ENCODE data around the gene KRABD2.

Gene KRABD2

DNA sequence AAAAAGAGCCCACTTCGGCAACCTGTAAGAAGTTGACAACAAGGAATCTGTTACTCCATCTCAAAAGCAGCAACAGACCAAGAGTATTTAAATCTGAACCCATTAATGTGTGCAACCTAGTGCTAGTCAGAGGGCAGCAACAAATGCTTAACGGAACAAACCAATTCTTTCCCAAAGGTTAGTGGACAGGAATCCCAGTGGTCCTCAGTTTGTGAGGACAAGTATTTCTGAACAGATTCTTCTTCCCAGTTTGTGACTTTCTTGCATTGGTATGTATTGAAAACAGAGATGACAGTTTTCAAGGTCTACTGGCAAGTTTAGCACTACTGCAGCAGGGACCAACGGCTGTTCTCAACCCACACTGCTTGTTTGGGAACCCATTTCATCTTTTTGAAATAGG is 3.5 kb upstream of the KRABD2 start:
- TF ChIP-seq, protein P1, sequence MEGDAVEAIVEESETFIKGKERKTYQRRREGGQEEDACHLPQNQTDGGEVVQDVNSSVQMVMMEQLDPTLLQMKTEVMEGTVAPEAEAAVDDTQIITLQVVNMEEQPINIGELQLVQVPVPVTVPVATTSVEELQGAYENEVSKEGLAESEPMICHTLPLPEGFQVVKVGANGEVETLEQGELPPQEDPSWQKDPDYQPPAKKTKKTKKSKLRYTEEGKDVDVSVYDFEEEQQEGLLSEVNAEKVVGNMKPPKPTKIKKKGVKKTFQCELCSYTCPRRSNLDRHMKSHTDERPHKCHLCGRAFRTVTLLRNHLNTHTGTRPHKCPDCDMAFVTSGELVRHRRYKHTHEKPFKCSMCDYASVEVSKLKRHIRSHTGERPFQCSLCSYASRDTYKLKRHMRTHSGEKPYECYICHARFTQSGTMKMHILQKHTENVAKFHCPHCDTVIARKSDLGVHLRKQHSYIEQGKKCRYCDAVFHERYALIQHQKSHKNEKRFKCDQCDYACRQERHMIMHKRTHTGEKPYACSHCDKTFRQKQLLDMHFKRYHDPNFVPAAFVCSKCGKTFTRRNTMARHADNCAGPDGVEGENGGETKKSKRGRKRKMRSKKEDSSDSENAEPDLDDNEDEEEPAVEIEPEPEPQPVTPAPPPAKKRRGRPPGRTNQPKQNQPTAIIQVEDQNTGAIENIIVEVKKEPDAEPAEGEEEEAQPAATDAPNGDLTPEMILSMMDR (IDR thresholded peaks at IDR 0.05; ENCODE audit: low read depth): no peak

DNA sequence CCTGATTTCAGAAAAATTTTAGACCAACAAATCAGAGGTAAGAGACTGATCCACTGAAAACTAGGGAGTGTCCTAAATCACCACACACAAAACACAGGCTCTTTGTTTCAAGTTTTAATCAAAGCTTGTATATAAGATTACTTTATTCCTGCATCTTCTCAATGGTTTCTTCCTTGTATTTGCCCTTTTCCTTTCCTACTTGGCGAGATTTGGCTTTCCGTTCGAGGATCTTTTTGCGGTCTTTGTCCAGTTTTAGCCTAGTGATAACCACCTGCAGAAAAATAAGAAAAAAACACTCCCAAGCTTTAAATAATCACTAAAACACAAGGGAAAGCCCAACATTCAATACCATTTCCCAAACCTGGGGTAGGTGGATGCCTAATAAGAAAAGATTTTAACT is 918 bp upstream of the KRABD2 start:
- TF ChIP-seq, protein P1 (IDR thresholded peaks at IDR 0.05; ENCODE audit: low read depth): no peak

DNA sequence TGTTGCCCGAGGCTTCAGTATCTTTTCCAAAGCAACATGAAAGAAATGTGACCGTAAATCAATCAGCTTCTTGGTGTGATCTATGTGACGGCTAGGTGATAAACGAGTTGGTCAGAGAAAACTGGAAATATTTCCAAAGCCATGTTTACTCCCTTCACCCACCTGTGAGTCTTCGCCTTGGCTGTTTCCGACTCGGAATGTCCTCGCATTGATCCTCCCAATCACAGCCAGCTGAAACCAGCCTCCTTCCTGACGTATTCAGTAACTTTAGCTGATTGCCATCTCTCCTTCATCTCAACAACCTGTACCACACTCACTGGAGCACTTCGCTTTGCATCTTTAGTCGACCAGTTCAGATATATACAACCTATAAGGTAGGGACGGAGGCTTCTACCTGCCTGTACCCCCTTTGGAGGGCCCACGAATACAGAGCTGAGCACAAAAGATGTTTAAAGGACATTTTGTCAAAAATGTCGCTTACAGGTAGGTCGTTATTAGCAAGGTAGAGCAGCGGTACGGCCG is 705 bp downstream of the KRABD2 start:
- TF ChIP-seq, protein P1 (IDR thresholded peaks at IDR 0.05; ENCODE audit: low read depth): no peak

DNA sequence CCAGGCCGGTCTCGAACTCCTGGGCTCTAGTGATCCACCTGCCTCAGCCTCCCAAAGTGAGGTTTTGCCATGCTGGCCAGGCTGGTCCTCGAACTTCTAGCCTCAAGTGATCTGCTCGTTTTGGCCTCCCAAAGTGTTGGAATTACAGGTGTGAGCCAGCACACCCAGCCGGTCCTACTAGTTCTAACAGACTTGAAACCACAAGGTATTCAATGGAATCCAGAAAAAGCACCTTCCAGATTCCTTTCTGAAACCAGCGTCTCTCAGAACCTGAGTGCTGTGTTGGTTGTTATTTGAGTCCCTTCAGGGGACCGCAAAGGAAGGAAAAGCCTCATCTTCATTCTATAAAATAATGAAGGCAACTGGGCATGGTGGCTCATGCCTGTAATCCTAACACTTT is 4.1 kb downstream of the KRABD2 start:
- TF ChIP-seq, protein P1 (IDR thresholded peaks at IDR 0.05; ENCODE audit: low read depth): no peak

DNA sequence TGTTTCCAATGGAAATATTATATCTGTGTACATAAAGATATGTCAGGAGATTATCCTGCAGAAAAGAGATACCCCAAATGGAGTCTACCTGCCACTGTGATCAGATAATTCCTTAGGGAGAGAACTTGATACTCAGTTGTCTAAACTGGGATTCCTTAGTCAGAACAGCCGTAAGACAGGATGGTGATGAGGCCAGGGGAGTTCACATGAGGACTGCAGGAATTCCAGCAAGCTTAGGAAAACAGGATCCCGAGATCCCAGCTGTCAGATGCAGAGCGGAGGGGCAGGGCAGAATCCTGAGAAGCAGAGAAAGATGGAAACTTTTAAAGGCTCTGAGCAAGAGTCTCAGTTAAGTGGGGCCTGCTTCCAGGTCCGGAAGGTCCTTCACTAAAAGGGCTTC is 4.7 kb downstream of the KRABD2 start:
- TF ChIP-seq, protein P1 (IDR thresholded peaks at IDR 0.05; ENCODE audit: low read depth): no peak

DNA sequence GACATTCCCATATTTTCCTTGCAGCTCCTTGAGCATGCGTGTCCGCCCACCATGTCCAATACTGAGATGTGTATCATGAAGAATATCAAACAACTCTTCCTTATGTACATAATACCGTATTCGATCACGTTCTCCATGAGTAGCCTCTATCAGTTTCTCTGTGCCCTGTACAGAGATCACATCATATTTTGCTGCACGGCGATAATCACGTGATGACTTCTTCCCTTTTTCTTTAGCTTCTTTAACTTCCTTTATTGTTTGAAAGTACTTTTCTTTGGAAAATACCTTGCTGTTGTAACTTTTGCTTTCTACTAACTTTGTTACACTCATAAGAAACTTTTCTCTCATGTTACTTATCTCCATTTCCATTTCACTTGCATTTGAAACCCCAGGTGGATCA is 6.6 kb downstream of the KRABD2 start:
- TF ChIP-seq, protein P1 (IDR thresholded peaks at IDR 0.05; ENCODE audit: low read depth): no peak

DNA sequence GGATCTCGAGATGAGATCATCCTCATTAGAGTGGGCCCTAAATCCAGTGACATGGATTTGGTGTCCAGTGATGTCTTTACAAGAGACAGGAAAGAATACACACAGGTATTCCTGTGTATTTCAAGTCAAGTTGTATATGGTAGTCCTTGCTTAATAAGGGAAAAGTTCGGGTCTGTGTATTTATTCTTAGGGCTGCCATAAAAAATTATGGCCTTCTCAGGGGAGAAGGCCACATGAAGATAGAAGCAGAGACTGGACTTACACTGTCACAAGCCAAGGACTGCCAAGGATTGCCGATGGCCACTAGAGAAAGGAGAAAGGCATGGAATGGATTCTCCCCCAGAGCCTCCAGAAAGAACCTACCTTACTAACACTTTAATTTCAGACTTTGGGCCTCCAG is 8.3 kb downstream of the KRABD2 start:
- TF ChIP-seq, protein P1 (IDR thresholded peaks at IDR 0.05; ENCODE audit: low read depth): no peak

All from subcutaneous adipose tissue (tissue), 1 donor.